Activated CD8-positive, alpha-beta memory T cell treated with anti-CD3 and anti-CD28 coated beads for 48 hours (primary cell): Measurements from ENCODE around the gene GIGYF1.

Experiments
- DNase-seq, 3 experiments: peaks; one replicate each; pipeline ENCODE4 v3.0.0-alpha.2; 2020; ENCODE audit warnings: low read depth in 2 of 3, low spot score in 2 of 3

Gene GIGYF1

GRCh38 chr7:100640517-100641440 lies 53.3 kb downstream of the GIGYF1 start:
- no peak for DNase-seq

- DNase-seq, result no peak
These were observed 54.0 kb downstream of the GIGYF1 start for GRCh38 chr7:100639995-100640516.

GRCh38 chr7:100632951-100633717 lies 60.9 kb downstream of the GIGYF1 start:
- peak in 2 of 3 experiments; percentile 42 to 51 for DNase-seq

GRCh38 chr7:100630066-100630465 lies 64.0 kb downstream of the GIGYF1 start:
- DNase-seq, result no peak
